ENCODE measurements around the gene TSPAN4. TPM values are rescaled to one million over a fixed set of nuclear protein-coding genes. Genes with fewer than 3 reads are reported as not detected.

TSPAN4 gene
- total and polyA plus RNA-seq, 2 of the 13 experiments (the other 11 are each of a cell fraction or from before 2014, with no cell fraction given), result 31.7 to 68.3 TPM

GRCh38 chr11:819129-819931, 23.3 kb upstream of the TSPAN4 start (continued):
- TF ChIP-seq MBD4 (IDR thresholded peaks at IDR 0.05; ENCODE audit: borderline replicate concordance, low read length) (no peak), FOXK1 (CRISPR knock-in tag; IDR thresholded peaks at IDR 0.05; ENCODE audit: borderline replicate concordance, low read depth) (no peak), ZZZ3 (CRISPR knock-in tag; IDR thresholded peaks at IDR 0.05; ENCODE audit: borderline replicate concordance) (no peak), NONO (IDR thresholded peaks at IDR 0.05) (no peak), NONO (CRISPR knock-in tag; conservative IDR thresholded peaks at IDR 0.05) (0 out of 2 replicates have a peak, but pooled peaks have one; percentile 46), FOXA1 (IDR thresholded peaks at IDR 0.05) (no peak), FOXA1 (CRISPR knock-in tag; IDR thresholded peaks at IDR 0.05) (no peak), NFKBIZ (CRISPR knock-in tag; IDR thresholded peaks at IDR 0.05) (no peak), ZNF615 (CRISPR knock-in tag; IDR thresholded peaks at IDR 0.05; ENCODE audit: borderline replicate concordance) (no peak), ZSCAN12 (CRISPR knock-in tag; IDR thresholded peaks at IDR 0.05) (no peak), FOXK2 (IDR thresholded peaks at IDR 0.05) (no peak), PAWR (CRISPR knock-in tag; IDR thresholded peaks at IDR 0.05; ENCODE audit: borderline replicate concordance) (no peak), ZNF574 (CRISPR knock-in tag; IDR thresholded peaks at IDR 0.05) (peak; percentile 22; the same call in 1 of the 2 replicates), ZNF317 (CRISPR knock-in tag; IDR thresholded peaks at IDR 0.05) (no peak), CHD4 (IDR thresholded peaks at IDR 0.05; ENCODE audit: borderline replicate concordance, low read length) (no peak), ATF7 (IDR thresholded peaks at IDR 0.05) (no peak), ATF7 (CRISPR knock-in tag; IDR thresholded peaks at IDR 0.05) (no peak)
- TF ChIP-seq, protein P1, sequence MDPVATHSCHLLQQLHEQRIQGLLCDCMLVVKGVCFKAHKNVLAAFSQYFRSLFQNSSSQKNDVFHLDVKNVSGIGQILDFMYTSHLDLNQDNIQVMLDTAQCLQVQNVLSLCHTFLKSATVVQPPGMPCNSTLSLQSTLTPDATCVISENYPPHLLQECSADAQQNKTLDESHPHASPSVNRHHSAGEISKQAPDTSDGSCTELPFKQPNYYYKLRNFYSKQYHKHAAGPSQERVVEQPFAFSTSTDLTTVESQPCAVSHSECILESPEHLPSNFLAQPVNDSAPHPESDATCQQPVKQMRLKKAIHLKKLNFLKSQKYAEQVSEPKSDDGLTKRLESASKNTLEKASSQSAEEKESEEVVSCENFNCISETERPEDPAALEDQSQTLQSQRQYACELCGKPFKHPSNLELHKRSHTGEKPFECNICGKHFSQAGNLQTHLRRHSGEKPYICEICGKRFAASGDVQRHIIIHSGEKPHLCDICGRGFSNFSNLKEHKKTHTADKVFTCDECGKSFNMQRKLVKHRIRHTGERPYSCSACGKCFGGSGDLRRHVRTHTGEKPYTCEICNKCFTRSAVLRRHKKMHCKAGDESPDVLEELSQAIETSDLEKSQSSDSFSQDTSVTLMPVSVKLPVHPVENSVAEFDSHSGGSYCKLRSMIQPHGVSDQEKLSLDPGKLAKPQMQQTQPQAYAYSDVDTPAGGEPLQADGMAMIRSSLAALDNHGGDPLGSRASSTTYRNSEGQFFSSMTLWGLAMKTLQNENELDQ (CRISPR knock-in tag; IDR thresholded peaks at IDR 0.05; ENCODE audit: borderline replicate concordance), result no peak
- TF ChIP-seq, protein P2, sequence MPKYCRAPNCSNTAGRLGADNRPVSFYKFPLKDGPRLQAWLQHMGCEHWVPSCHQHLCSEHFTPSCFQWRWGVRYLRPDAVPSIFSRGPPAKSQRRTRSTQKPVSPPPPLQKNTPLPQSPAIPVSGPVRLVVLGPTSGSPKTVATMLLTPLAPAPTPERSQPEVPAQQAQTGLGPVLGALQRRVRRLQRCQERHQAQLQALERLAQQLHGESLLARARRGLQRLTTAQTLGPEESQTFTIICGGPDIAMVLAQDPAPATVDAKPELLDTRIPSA (CRISPR knock-in tag; IDR thresholded peaks at IDR 0.05; ENCODE audit: borderline replicate concordance), result no peak
- TF ChIP-seq, protein P3, sequence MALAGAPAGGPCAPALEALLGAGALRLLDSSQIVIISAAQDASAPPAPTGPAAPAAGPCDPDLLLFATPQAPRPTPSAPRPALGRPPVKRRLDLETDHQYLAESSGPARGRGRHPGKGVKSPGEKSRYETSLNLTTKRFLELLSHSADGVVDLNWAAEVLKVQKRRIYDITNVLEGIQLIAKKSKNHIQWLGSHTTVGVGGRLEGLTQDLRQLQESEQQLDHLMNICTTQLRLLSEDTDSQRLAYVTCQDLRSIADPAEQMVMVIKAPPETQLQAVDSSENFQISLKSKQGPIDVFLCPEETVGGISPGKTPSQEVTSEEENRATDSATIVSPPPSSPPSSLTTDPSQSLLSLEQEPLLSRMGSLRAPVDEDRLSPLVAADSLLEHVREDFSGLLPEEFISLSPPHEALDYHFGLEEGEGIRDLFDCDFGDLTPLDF (CRISPR knock-in tag; IDR thresholded peaks at IDR 0.05), result no peak
- TF ChIP-seq, protein P4, sequence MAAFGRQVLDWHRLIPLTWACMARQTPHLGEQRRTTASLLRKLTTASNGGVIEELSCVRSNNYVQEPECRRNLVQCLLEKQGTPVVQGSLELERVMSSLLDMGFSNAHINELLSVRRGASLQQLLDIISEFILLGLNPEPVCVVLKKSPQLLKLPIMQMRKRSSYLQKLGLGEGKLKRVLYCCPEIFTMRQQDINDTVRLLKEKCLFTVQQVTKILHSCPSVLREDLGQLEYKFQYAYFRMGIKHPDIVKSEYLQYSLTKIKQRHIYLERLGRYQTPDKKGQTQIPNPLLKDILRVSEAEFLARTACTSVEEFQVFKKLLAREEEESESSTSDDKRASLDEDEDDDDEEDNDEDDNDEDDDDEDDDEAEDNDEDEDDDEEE (CRISPR knock-in tag; IDR thresholded peaks at IDR 0.05), result no peak; the same call in 1 of the 2 replicates
